Measurements from ENCODE around the gene GP1BB. TPM values are rescaled to one million over a fixed set of nuclear protein-coding genes. Genes with fewer than 3 reads are reported as not detected.

Gene GP1BB
- total and polyA plus RNA-seq, 2 donors (not counting 3 experiments of a cell fraction or from before 2014, with no cell fraction given) = 1.7 to 6.2 TPM

- intact Hi-C loops (cut with micrococcal nuclease) (no loop called here), dilution Hi-C loops (cut with MboI; ENCODE audit: extremely low pct_ligation_motif_present, low sequenced_read_pairs) (no loop called here)
- DNase-seq (ENCODE audit: low read depth, low spot score) = no peak
- Histone ChIP-seq H2AFZ (ENCODE audit: low read depth, low read length) (no peak overlapping the region), H3K36me3 (ENCODE audit: control insufficient read depth in 2 of 2, extremely low read depth in 1 of 2, insufficient read depth in 2 of 2, low read length in 2 of 2) (no peaks in the 10 kb centered on the region), H3K27me3 (ENCODE audit: control insufficient read depth in 2 of 2, insufficient read depth in 2 of 2, low read length in 2 of 2) (no peaks in the 10 kb centered on the region), H3K4me2 (ENCODE audit: insufficient read depth, low read length) (no peak overlapping the region), H3K4me1 (ENCODE audit: control insufficient read depth, extremely low read depth, insufficient read depth, low read length) (peaks cover 9% of the 10 kb centered on the region), H3K9me3 (replicated peaks; ENCODE audit: control insufficient read depth, insufficient read depth, low read length) (no peaks in the 10 kb centered on the region), H3K4me3 (replicated peaks in 1 of 3; ENCODE audit: insufficient read depth in 1 of 3, low read depth in 1 of 3, low read length in 3 of 3) (no peak overlapping the region), H3K9ac (replicated peaks; ENCODE audit: extremely low read depth, insufficient read depth, low read length) (no peak overlapping the region), H3K9me1 (replicated peaks; ENCODE audit: control insufficient read depth, extremely low read depth, insufficient read depth, low read length) (no peaks in the 10 kb centered on the region), H4K20me1 (replicated peaks; ENCODE audit: control insufficient read depth, extremely low read depth, insufficient read depth, low read length) (no peaks in the 10 kb centered on the region), H3K27ac (ENCODE audit: insufficient read depth, low read depth, low read length) (no peak overlapping the region), H3K79me2 (ENCODE audit: control insufficient read depth, insufficient read depth, low read length) (no peaks in the 10 kb centered on the region)
- POLR2A ChIA-PET = no interaction called here
- TF ChIP-seq POLR2A (IDR thresholded peaks at IDR 0.05; ENCODE audit: low read depth, low read length) (no peak), JUN (IDR thresholded peaks at IDR 0.05; ENCODE audit: borderline replicate concordance, insufficient read depth, insufficient read length, low read depth) (no peak), POLR2AphosphoS5 (IDR thresholded peaks at IDR 0.05; ENCODE audit: insufficient read depth, low read depth, low read length) (no peak), GATA2 (IDR thresholded peaks at IDR 0.05; ENCODE audit: insufficient read depth, insufficient read length, low read depth, low read length) (no peak), MAX (IDR thresholded peaks at IDR 0.05; ENCODE audit: insufficient read depth, insufficient read length) (no peak), MYC (IDR thresholded peaks at IDR 0.05; ENCODE audit: low read depth, low read length) (no peak), FOS (IDR thresholded peaks at IDR 0.05; ENCODE audit: borderline replicate concordance, insufficient read depth, low read length) (no peak), CTCF (IDR thresholded peaks at IDR 0.05; ENCODE audit: extremely low read depth in 1 of 2, insufficient read depth in 1 of 2, low read depth in 1 of 2, low read length in 2 of 2) (no peak), EZH2 (IDR thresholded peaks at IDR 0.05; ENCODE audit: borderline replicate concordance, low read depth, low read length, severe bottlenecking) (no peak)
- BruUV-seq (replicated peaks) = no TSS peak
- CTCF ChIA-PET = interaction anchor here (1.2 kb wide), 1 partner anchor 13 kb away, joined by 3 read pairs; no protein-coding TSS in a partner anchor
- no peak for FAIRE-seq
Measured at GRCh38 chr22:19743651-19744050, 20.3 kb downstream of the GP1BB start.

All from endothelial cell of umbilical vein (primary cell).